Measurements from ENCODE around the gene NTM.

The NTM gene

DNA sequence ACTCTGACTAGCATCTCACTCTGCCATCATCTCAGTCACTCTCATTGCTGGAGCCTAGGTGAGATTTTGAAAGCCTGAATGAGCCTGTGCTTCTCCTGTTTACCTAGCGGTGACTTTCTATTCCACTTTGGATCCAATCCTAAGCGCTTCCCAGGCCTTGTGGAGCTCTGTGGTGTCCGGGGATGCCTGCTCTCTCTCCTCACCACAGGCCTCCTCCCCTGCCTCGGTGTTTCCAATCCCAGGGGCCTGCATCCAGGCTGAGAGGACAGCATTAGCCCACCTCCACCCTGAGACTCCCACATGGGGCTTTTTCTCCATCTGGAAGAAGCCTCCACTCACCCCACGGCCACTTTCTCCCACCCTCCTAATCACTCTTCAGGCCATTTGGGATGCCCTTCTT, 380.3 kb downstream of the NTM start:
- in situ Hi-C loops (cut with HindIII; ENCODE audit: low sequenced_read_pairs), result no loop called here

- in situ Hi-C loops (cut with HindIII; ENCODE audit: low sequenced_read_pairs), result no loop called here
Observed at GRCh38 chr11:131754671-131755070, 384.3 kb downstream of the NTM start.

GRCh38 chr11:131756479-131757110, 386.2 kb downstream of the NTM start:
- in situ Hi-C loops (cut with HindIII; ENCODE audit: low sequenced_read_pairs), result no loop called here

DNA sequence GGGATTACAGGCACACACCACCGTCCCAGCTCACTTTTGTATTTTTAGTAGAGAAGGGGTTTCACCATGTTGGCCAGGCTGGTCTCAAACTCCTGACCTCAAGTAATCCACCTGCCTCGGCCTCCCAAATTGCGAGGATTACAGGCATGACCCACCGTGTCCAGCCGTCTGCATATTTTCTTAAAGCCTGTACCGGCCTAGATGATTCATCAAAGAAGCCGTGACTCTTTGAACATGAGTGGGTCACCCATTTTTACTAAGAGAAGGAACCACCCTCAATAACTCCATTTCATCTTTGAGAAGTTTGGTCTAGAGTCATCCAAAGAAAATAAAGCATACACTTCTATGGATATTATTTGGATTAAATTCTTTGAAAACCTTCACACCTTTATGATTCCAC, 388.3 kb downstream of the NTM start:
- in situ Hi-C loops (cut with HindIII; ENCODE audit: low sequenced_read_pairs), result no loop called here

- in situ Hi-C loops (cut with HindIII; ENCODE audit: low sequenced_read_pairs), result no loop called here
Observed at GRCh38 chr11:131759140-131759539, 388.7 kb downstream of the NTM start.

DNA sequence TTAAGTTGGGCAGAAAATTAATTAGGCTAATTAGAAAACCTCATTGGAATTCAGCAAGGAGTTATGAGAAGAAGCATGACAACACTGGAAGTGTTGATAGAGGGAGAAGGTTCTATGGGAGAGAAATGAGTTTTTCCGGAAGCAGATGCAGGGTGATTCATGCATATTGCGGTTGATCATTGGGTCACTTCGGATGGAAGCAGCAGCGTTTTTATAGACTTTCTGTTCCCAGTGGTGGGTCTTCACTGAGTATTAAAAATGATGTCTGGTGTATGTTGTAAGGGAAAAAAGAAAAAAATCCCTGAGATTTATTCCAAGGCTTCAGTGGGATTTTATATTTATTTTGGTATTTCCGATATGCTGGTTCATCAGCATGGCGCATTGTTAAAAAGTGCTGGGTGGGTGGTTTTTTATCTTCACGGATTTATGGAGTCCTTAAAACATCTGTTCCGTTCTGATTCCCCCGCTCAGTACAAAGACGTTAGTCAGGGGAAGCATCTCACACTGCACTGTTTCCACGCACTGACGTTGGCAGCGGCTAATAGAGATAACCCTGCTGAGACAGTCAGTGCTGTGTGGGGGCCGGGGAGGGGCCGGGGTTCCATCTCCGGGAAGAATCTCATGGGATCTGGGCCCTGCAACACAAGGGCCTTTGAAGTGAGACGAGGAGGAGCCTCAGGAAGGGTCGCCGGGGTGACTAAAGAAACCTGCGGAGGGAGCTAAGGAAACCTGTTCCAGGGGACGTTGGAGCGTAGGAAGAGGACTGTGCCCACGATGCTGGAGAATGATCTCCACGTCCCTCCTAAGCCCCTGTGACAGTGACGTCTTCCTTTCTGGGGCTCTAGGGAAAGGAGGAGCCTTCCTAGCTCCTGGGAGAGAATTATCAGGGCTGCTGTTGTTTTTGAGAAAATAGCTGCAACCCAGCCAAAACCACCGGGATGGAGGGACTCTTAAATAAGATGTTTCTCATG, 390.0 kb downstream of the NTM start:
- in situ Hi-C loops (cut with HindIII; ENCODE audit: low sequenced_read_pairs), result no loop called here

DNA sequence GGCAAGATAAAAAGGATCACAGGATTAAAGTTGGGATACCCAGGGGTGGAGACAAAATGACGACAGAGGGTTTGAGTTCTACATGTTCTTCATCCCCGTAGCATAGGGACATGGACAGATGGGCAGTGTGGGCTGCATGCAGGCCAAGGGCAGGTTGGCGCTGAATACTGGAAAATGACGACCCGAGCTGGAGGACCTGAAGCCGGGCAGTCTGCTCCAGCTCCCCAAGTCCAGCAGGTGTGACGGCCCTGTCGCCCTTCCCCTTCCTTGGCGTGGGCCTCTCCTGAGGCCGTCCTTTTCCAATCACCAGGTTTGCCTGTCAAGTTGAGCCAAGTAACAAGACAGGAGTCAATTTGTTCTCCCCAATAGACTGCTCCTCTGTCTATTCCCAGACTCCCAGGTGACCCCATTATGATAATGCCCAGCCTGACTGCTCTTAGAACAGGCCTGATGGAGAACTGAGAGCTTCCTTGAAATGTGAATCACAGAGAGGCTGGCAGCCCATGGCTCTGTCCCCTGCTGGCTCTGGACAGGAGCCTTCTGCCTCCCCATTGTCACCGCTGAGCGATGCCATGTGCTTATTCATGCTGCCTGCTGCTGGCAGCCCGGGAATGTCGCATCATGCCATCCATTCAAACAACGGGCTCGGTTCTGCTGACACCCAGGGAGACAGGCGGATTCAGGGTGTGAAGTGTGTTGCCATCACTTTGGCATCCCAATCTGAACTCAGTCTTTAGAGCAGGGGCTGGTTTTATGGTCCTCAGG, 392.1 kb downstream of the NTM start:
- in situ Hi-C loops (cut with HindIII; ENCODE audit: low sequenced_read_pairs), result no loop called here

DNA sequence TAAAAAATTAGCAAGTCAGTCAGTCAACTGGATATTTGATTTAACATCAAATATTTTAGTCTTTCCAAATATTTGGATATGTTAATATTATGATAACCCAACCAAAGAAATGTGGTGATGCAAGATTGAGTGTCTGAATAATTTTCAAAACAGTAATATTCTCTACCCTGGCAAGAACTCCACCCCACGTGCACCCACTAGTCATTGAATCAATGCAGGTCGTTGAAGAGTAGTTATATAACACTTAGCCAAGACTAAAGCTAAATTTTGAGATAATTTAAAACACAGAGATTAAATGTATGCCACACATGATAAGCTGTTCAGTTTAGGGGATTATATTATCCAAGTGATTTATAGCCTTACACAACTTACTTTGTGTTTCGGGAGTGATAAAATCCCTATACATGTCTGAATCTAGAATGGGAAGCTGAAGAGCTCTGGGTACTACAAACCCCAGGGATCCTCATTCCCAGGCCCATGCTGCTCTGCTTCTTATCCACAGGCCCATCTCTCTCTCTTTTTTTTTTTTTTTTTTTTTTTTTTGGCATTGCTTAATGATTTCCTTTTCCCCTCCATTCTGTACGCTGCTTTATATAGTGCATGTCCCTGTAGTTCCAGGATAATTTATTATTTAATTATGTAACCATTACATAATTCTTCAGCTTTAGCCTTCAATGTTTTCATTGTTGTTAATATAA, 392.9 kb downstream of the NTM start:
- in situ Hi-C loops (cut with HindIII; ENCODE audit: low sequenced_read_pairs), result no loop called here

DNA sequence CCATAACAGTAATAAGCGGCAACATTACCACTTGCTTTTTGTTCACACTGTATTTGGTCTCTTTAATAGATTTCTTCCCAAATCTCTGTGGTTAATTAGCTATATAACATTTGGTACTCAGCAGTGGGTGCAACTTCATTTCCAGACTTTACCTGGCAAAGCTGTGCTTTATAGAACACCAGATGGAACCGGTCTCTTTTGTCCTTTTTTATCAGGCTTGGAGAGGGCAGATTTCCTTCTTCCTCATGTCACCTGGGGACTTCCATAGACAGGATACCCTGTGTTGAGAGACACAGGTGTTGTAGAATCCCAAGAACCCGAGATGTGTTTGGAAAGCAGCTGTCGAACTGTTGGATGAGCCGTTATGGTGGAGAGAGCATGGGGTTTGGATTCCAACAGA, 393.7 kb downstream of the NTM start:
- in situ Hi-C loops (cut with HindIII; ENCODE audit: low sequenced_read_pairs), result no loop called here

GRCh38 chr11:131764649-131765048, 394.2 kb downstream of the NTM start:
- in situ Hi-C loops (cut with HindIII; ENCODE audit: low sequenced_read_pairs), result no loop called here

- in situ Hi-C loops (cut with HindIII; ENCODE audit: low sequenced_read_pairs), result no loop called here
Observed at GRCh38 chr11:131766637-131767036, 396.2 kb downstream of the NTM start.

- in situ Hi-C loops (cut with HindIII; ENCODE audit: low sequenced_read_pairs), result no loop called here
Observed at GRCh38 chr11:131767421-131767820, 397.0 kb downstream of the NTM start.

DNA sequence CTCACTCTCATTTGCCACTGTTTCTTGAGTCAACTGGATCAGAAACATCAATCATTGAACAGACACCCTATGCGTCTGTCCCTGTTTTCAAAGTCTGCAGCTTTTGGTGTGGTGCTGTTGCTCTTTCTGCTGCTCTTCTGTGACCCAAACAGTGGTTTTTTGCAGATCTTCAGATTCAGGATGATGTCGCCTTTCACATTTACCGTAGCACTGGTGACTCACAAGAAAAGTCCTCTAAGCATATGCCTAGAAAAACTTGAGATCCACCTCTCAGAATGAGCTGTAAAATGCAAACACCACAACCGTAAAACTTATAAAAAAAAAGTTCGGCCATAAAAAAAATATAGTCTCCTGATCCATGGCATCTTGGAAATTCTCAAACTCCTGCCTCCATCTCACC, 400.4 kb downstream of the NTM start:
- in situ Hi-C loops (cut with HindIII; ENCODE audit: low sequenced_read_pairs), result no loop called here

- in situ Hi-C loops (cut with HindIII; ENCODE audit: low sequenced_read_pairs), result no loop called here
Observed at GRCh38 chr11:131771471-131771870, 401.1 kb downstream of the NTM start.

- in situ Hi-C loops (cut with HindIII; ENCODE audit: low sequenced_read_pairs), result no loop called here
Observed at GRCh38 chr11:131773626-131774025, 403.2 kb downstream of the NTM start.

GRCh38 chr11:131776211-131776610, 405.8 kb downstream of the NTM start:
- in situ Hi-C loops (cut with HindIII; ENCODE audit: low sequenced_read_pairs), result no loop called here

GRCh38 chr11:131785801-131786200, 415.4 kb downstream of the NTM start:
- in situ Hi-C loops (cut with HindIII; ENCODE audit: low sequenced_read_pairs), result no loop called here

- in situ Hi-C loops (cut with HindIII; ENCODE audit: low sequenced_read_pairs), result no loop called here
Observed at GRCh38 chr11:131787119-131787518, 416.7 kb downstream of the NTM start.

DNA sequence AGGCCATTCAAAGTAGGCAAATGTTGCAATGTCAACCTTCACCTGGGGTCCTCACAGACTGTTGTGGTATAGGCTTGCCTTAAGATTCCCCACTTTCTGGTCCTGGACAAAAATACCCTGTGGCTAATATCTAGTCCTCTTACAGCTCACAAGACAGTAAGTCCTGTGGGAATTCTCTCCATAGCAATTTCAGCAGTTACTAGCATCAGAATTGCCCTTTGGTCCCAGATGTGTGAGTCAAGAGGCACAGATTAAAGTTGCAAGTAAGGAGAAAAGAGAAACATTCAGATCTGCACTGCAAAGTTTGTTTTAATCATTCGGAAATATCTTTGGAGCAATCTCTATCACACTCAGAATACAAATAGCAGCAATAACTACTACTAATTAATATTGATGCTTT, 420.2 kb downstream of the NTM start:
- in situ Hi-C loops (cut with HindIII; ENCODE audit: low sequenced_read_pairs), result no loop called here

DNA sequence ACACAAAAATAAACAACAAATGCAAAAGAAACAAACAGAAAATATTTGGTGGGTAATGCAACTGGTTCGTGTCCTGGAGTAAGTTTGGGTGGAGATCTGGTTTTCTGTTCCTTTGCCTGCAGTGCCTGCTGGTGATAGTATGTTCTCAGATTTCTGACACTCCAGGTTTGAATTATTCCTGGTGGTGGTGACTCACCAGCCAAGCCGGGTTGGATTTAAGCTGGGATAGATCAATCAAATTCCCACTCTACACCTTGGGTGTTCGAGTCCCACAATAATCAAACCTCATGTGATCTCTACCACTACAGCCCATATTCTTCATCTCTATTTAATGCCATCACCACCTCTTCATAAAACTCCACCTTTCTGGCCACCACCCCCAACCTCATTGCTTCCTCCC, 421.8 kb downstream of the NTM start:
- in situ Hi-C loops (cut with HindIII; ENCODE audit: low sequenced_read_pairs), result no loop called here

DNA sequence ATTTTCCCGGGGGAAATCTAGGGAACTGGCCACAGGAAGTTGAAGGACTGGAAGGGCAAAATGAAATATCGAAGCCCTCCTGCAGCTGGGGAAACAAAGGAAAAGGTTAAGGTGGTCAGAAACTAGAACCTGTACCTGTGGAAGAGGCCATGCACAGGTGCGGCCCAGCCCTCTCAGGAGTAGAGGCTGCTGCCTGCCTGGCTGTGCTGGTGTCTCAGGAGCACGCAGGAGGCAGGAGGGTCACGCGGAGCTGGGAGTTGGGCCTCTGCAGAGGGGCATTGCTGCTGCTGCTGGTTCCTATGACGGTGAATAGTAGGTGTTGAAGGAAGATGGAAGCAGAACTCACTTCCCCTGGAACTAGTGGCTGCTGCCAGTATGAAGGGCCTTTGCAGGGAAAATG, 425.7 kb downstream of the NTM start:
- in situ Hi-C loops (cut with HindIII; ENCODE audit: low sequenced_read_pairs), result no loop called here
